ENCODE measurements around the gene MESP2. TPM values are rescaled to one million over a fixed set of nuclear protein-coding genes. Genes with fewer than 3 reads are reported as not detected.

Gene MESP2
- total RNA-seq, 1 donor from 2014 or later, result not detected

DNA sequence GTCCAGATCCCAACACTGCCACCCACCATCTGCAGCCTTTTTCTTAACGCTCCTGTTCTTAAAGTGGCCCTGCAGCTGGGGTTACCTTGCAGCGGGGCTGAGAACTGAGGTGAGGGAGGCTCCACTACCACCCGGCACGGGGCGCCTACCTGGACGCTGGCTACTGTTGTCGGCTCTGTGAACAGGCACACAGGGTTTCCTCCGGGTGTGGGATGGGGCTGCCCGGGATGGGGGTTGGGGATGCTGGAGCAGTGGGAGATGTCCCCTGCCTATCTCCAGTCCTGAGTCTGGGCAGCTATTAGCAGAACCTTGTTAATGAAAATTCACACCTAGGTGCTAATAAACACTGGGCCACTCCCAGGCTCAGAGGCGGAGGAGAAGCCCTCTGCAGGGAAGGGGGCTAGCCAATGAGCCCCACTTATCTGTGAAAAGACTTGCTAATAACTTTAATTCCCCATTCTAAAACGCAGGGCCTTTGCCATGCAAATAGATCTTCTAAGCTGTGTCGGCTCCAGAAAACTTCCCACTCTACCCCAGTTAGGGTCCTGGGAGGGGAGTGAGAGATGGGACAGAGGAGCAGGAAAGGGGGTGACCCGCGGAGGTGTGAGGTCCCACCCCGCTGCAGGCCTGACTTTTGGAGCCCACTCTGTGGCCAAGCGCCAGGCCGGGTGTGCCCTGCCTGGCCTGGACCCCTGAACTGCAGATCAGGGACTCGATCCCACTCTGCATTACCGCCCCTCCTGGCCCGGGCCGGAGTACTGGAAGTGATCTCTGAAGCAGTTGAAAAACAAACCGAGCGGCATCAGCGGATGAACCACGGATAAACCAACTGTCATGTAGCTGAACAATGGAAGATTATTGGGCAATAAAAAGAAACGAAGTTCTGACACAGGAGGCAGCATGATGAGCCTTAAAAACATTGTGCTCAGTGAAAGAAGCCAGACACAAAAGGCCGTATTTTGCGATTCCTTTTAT lies 28.1 kb upstream of the MESP2 start:
- Mint-ChIP-seq H3K4me3 (peak overlapping the region; percentile 8), H3K4me1 (ENCODE audit: unreplicated experiment) (peaks cover 4% of the 10 kb centered on the region), H3K27ac (no peak overlapping the region), H3K27me3 (peaks cover 12% of the 10 kb centered on the region), H3K9me3 (no peaks in the 10 kb centered on the region), H3K36me3 (no peaks in the 10 kb centered on the region)
- TF ChIP-seq, protein P1, sequence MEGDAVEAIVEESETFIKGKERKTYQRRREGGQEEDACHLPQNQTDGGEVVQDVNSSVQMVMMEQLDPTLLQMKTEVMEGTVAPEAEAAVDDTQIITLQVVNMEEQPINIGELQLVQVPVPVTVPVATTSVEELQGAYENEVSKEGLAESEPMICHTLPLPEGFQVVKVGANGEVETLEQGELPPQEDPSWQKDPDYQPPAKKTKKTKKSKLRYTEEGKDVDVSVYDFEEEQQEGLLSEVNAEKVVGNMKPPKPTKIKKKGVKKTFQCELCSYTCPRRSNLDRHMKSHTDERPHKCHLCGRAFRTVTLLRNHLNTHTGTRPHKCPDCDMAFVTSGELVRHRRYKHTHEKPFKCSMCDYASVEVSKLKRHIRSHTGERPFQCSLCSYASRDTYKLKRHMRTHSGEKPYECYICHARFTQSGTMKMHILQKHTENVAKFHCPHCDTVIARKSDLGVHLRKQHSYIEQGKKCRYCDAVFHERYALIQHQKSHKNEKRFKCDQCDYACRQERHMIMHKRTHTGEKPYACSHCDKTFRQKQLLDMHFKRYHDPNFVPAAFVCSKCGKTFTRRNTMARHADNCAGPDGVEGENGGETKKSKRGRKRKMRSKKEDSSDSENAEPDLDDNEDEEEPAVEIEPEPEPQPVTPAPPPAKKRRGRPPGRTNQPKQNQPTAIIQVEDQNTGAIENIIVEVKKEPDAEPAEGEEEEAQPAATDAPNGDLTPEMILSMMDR (conservative IDR thresholded peaks at IDR 0.05), result no peak
- DNase-seq (ENCODE audit: extremely low spot score, unreplicated experiment), result no peak

DNA sequence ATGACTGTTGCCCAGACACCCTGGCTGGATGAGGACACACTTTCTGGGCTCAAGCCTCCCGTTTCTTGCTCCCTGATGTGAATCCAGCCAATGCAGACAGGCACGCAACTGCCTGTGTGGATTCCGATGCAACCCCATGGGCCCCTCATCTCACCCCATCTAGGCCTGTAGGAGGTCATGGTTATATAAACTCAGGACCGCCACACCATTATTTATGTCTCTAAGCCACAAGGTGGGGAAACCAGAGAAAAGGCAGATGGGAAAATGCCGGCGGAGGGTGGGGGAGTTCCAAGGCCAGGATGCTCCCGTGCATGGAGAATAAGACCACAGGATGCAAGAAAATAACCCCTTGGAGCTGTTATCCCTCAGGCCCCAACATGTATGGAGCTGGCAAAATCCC lies 27.1 kb upstream of the MESP2 start:
- H3K9me3 Mint-ChIP-seq, result no peaks in the 10 kb centered on the region
- H3K27ac Mint-ChIP-seq, result no peak overlapping the region
- no peak for DNase-seq (ENCODE audit: extremely low spot score, unreplicated experiment)
- TF ChIP-seq, protein P1 (conservative IDR thresholded peaks at IDR 0.05), result no peak
- H3K27me3 Mint-ChIP-seq, result peaks cover 10% of the 10 kb centered on the region
- peak overlapping the region; percentile 79 for H3K4me3 Mint-ChIP-seq
- no peaks in the 10 kb centered on the region for H3K36me3 Mint-ChIP-seq
- peaks cover 4% of the 10 kb centered on the region for H3K4me1 Mint-ChIP-seq (ENCODE audit: unreplicated experiment)

DNA sequence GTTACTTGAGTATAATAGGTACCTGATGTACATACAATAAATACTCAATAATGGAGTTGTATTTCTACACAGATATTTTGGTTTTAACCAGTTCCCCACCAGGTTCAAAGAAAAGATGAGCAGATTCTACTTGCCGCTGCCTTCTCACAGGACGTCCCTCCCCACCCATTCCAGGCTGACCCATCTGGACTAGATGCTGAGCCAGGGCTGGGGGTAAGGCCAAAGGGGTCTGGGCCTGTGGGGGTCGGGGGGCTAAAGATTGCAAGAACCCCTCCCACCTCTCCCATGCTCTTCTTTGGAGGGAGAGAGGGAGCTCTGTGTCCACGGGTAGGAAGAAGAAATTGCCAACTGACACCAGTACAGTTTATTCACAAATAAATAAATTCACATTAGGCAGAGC lies 26.6 kb upstream of the MESP2 start:
- TF ChIP-seq, protein P1 (conservative IDR thresholded peaks at IDR 0.05), result no peak
- DNase-seq (ENCODE audit: extremely low spot score, unreplicated experiment), result no peak
- Mint-ChIP-seq H3K36me3 (no peaks in the 10 kb centered on the region), H3K27me3 (peaks cover 7% of the 10 kb centered on the region), H3K4me1 (ENCODE audit: unreplicated experiment) (peaks cover 4% of the 10 kb centered on the region), H3K4me3 (peak overlapping the region; percentile 79), H3K27ac (no peak overlapping the region), H3K9me3 (no peaks in the 10 kb centered on the region)

DNA sequence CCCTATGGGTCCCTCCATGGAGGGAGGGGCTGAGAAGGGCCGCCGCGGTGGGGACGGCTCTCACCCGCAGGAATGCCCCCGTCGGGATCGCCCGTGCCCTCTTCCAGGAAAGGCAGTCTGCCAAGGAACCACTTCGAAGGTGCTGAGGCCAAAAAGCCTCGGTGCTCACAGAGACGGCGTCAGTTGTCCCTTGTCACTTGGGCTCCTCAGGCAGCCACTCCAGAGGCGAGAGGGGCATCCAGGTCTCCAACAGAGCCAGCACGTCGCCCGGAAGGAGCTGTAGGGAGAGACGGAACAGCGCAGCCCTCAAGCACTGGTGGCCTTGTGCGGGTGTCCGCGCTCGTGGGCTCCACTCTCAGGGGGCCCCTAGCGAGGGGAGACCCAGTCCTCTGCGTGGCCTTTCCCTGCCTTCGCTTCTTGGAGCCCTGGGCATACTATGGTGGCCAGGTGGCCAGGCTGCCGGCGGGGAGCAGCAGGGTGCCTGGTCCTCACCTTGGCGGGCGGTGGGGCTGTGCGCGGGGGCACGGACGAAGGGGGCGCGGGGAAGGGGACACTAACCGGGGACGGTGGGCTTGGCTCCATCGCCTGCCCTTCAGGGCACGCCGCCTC lies 26.1 kb upstream of the MESP2 start:
- Mint-ChIP-seq H3K36me3 (no peaks in the 10 kb centered on the region), H3K4me1 (ENCODE audit: unreplicated experiment) (peaks cover 4% of the 10 kb centered on the region)

More for the DNA sequence above, 26.1 kb upstream of the MESP2 start:
- Mint-ChIP-seq H3K4me3 (peak overlapping the region; percentile 79), H3K27ac (no peak overlapping the region), H3K27me3 (peaks cover 7% of the 10 kb centered on the region), H3K9me3 (no peaks in the 10 kb centered on the region)
- TF ChIP-seq, protein P1 (conservative IDR thresholded peaks at IDR 0.05), result no peak
- DNase-seq (ENCODE audit: extremely low spot score, unreplicated experiment), result no peak

All from type B pancreatic cell (in vitro differentiated cells).